Left ventricle myocardium inferior (tissue), 1 donor: ENCODE data around the gene SLC46A1. TPM values are rescaled to one million over a fixed set of nuclear protein-coding genes. Genes with fewer than 3 reads are reported as not detected.
A peak's percentile ranks its signal among the peaks of the same experiment; 100 is the strongest.

Experiments
- DNase-seq: peaks from one replicate; pipeline ENCODE4 v3.0.0-alpha.2; 2020
- H3K27ac ChIP-seq: fragments of 200-600 bp; replicated peaks from 2 replicates; pipeline ENCODE4 v1.8.0; 2021
- H3K27me3 ChIP-seq: fragments of 200-600 bp; 2 replicates; pipeline ENCODE4 v1.8.0; 2021; ENCODE audit warnings: low read depth
- H3K36me3 ChIP-seq: fragments of 200-600 bp; 2 replicates; pipeline ENCODE4 v1.8.0; 2021
- H3K4me1 ChIP-seq: fragments of 200-600 bp; 2 replicates; pipeline ENCODE4 v1.8.0; 2021
- H3K4me3 ChIP-seq: fragments of 200-600 bp; 2 replicates; pipeline ENCODE4 v1.8.0; 2021; ENCODE audit warnings: mild to moderate bottlenecking, moderate library complexity
- H3K9me3 ChIP-seq: fragments of 200-600 bp; replicated peaks from 2 replicates; pipeline ENCODE4 v1.8.0; 2021
- intact Hi-C: fragments of 100-400 bp; cut with micrococcal nuclease; formaldehyde crosslinking; loops from one replicate; pipeline ENCODE4 v1.11.0; 2022
- total RNA-seq: library from RNA; stranded (reverse); fragmentation: NEBNext Ultra II Directional; extraction: Animal tissue kit (Norgen Biotek cat#: 25700); gene quantifications from one replicate; pipeline ENCODE4 v1.2.1, GENCODE V29; 2021
- TF ChIP-seq, protein P1 (sequence below): fragments of 200-600 bp; IDR thresholded peaks from 2 replicates; pipeline ENCODE4 v1.8.0; 2021; ENCODE audit warnings: antibody characterized with exemption, mild to moderate bottlenecking, borderline replicate concordance
- donor health status: DM: no; HTN: yes; CAD: no; lungs with severe emphysema.

The SLC46A1 gene
- total RNA-seq, 1 donor from 2014 or later, result 6.0 TPM

GRCh38 chr17:28386391-28386790 lies 19.6 kb downstream of the SLC46A1 start:
- Histone ChIP-seq H3K9me3 (no peaks in the 10 kb centered on the region), H3K4me1 (peaks cover 20% of the 10 kb centered on the region), H3K27ac (no peak overlapping the region), H3K36me3 (peaks cover 41% of the 10 kb centered on the region), H3K27me3 (no peaks in the 10 kb centered on the region), H3K4me3 (no peak overlapping the region)
- no peak for DNase-seq
- TF ChIP-seq, protein P1, sequence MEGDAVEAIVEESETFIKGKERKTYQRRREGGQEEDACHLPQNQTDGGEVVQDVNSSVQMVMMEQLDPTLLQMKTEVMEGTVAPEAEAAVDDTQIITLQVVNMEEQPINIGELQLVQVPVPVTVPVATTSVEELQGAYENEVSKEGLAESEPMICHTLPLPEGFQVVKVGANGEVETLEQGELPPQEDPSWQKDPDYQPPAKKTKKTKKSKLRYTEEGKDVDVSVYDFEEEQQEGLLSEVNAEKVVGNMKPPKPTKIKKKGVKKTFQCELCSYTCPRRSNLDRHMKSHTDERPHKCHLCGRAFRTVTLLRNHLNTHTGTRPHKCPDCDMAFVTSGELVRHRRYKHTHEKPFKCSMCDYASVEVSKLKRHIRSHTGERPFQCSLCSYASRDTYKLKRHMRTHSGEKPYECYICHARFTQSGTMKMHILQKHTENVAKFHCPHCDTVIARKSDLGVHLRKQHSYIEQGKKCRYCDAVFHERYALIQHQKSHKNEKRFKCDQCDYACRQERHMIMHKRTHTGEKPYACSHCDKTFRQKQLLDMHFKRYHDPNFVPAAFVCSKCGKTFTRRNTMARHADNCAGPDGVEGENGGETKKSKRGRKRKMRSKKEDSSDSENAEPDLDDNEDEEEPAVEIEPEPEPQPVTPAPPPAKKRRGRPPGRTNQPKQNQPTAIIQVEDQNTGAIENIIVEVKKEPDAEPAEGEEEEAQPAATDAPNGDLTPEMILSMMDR, result no peak
- intact Hi-C loops, result no loop called here

- no peak overlapping the region for H3K27ac ChIP-seq
- no peak for DNase-seq
- H3K9me3 ChIP-seq, result no peaks in the 10 kb centered on the region
- TF ChIP-seq, protein P1, result no peak
- peaks cover 26% of the 10 kb centered on the region for H3K4me1 ChIP-seq
- H3K4me3 ChIP-seq, result peak overlapping the region; percentile 67
- intact Hi-C loops, result no loop called here
- peaks cover 31% of the 10 kb centered on the region for H3K36me3 ChIP-seq
- H3K27me3 ChIP-seq, result no peaks in the 10 kb centered on the region
These were observed 20.6 kb downstream of the SLC46A1 start for GRCh38 chr17:28385406-28385805.

- Histone ChIP-seq H3K36me3 (peaks cover 27% of the 10 kb centered on the region), H3K4me3 (peak overlapping the region; percentile 67), H3K27me3 (no peaks in the 10 kb centered on the region), H3K4me1 (peaks cover 26% of the 10 kb centered on the region), H3K27ac (no peak overlapping the region), H3K9me3 (no peaks in the 10 kb centered on the region)
- intact Hi-C loops, result no loop called here
- TF ChIP-seq, protein P1, result no peak
- no peak for DNase-seq
These were observed 21.0 kb downstream of the SLC46A1 start for GRCh38 chr17:28385037-28385400.

DNA sequence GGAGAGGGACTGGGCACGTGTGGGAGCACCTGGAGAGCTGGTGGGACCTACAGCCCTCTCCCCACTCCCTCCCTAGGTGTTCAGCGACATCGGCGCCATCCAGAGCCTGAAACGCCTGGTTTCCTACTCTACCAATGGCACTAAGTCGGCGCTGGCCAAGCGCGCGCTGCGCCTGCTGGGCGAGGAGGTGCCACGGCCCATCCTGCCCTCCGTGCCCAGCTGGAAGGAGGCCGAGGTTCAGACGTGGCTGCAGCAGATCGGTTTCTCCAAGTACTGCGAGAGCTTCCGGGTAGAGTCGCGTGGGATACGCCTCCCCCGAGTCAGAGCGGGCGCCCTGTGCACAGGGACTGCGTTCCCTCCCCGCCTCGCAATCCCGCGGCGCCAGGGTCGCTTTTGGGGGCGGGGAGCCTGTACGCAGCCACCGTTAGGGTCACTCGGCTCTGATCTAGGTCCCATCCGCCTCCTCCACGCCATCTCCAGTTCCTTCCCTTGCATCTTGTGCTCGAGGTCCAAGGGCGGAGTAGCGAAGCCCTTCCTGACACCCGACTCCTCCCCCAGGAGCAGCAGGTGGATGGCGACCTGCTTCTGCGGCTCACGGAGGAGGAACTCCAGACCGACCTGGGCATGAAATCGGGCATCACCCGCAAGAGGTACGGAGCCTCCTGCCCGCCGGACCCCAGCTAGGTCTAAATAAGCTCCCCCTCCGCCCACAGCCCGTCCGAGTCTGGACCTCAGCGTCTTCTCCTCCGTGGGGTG lies 21.6 kb downstream of the SLC46A1 start:
- peak; percentile 49 for DNase-seq
- H3K4me1 ChIP-seq, result peaks cover 26% of the 10 kb centered on the region
- TF ChIP-seq, protein P1, result no peak
- H3K36me3 ChIP-seq, result peaks cover 22% of the 10 kb centered on the region
- H3K9me3 ChIP-seq, result no peaks in the 10 kb centered on the region
- H3K4me3 ChIP-seq, result peak overlapping the region; percentile 67
- intact Hi-C loops, result no loop called here
- H3K27me3 ChIP-seq, result no peaks in the 10 kb centered on the region
- no peak overlapping the region for H3K27ac ChIP-seq

- no peaks in the 10 kb centered on the region for H3K27me3 ChIP-seq
- intact Hi-C loops, result no loop called here
- peaks cover 26% of the 10 kb centered on the region for H3K4me1 ChIP-seq
- H3K9me3 ChIP-seq, result no peaks in the 10 kb centered on the region
- TF ChIP-seq, protein P1, result peak; percentile 16
- no peak overlapping the region for H3K27ac ChIP-seq
- H3K36me3 ChIP-seq, result no peaks in the 10 kb centered on the region
- no peak for DNase-seq
- peak overlapping the region; percentile 52 for H3K4me3 ChIP-seq
These were observed 24.7 kb downstream of the SLC46A1 start for GRCh38 chr17:28381141-28381825.
